GOT3 (cell line): ENCODE results near the gene TBC1D22A.

Source experiments
- DNase-seq: peaks from one replicate; lab custom pipeline; 2025; ENCODE audit warnings: mixed read lengths; lab: John Stamatoyannopoulos, UW

Gene TBC1D22A

DNA sequence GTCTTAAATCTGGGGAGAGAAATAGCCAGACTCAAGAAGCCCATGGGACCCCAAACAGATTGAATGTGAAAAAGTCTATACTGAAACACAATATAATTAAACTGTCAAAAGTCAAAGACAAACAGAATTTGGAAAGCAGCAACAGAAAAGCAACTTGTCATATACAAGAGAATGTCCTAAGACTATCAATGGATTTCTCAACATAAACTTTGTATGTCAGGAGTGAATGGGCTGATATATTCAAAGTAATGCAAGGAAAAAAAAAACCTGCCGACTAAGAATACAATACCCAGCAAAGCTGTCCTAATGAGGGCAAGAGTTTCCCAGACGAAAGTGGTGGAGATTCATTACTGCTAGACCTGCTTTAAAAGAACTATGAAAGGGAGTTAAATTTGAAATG, 73.2 kb downstream of the TBC1D22A start:
- no peak for DNase-seq

DNA sequence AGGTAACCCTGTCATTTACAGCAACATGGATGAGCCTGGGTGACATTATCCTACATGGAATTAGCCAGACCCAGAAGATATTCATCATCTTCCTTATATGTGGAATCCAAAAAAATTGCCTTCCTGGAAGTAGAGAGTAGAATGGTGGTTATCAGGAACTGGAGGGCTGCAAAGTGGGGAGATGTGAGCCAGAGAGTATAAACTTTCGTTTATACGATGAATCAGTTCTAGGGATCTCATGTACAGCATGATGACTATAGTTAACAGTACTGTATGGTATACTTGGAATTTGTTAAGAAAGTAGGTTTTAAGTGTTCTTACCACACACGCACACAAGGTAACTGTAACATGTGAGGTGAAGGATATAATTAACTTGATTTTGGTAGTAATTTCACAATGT, 79.1 kb downstream of the TBC1D22A start:
- no peak for DNase-seq

DNA sequence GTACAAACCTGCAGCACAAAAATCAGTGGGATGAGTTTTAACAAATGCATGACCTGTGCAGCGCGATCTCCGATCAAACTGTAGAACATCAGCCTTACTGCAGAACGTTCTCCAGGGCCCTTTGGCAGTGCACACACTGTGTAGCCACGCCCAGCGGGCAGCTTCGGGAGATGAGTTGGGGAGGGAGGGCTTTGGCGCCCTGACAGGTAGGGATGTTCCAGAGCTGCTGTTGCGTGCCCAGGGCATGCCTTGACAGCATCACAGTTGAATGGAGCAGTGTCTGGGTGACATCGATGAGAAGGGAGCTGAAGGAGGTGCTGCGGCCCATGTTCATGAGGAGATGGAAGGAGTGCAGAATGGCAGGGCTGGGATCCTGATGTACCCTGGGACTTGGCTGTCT, 80.2 kb downstream of the TBC1D22A start:
- DNase-seq = no peak

DNA sequence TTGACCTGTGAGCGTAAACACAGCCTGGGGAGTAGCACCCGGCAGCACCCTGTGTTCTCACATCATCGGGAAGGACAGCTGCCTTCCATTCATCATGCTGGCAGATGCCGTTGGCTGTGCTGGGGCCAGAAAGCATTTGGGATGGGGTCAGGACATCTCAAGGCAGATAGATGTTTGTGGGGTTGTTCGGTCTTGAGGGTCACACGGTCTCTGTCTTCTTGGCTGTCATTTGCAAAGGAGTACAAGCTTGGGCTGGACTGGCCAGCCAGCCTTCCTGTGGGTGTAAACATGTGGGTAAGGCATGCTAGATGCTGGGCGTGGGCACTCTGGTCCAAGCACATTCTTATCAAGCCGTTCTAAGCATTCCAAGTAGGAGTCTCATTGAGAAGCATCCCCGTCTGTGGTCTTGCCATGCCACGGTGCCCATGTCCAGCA, 81.4 kb downstream of the TBC1D22A start:
- DNase-seq = no peak

DNA sequence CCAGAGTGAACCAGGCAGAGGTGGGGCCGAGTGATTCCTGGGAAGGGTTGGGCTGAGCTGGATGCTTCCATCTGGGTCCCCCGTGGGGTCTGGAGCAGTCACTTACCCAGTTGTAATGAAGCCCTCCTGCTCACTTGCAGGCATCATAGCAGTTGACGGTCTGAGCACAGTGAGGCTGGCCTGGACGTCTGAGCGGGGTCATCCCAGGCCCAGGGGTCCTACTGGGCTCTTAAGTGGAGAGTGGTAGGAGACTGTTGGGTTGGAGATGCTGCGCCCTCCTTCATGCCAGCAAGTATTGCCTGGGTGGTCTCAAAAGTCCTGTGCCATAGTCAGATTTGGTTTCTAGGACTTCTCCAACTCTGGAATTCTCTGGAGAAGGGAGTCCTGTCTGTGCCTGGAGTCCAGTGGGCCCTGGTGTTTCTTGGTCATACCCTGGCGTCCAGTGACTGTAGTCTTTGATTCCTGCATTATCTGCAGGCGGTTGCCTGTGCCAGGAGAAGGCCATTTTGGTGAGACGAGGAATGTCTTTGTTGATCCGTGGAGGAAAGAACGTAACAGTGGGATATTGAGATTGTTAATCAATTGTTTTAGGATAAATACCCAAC, 82.3 kb downstream of the TBC1D22A start:
- no peak for DNase-seq

DNA sequence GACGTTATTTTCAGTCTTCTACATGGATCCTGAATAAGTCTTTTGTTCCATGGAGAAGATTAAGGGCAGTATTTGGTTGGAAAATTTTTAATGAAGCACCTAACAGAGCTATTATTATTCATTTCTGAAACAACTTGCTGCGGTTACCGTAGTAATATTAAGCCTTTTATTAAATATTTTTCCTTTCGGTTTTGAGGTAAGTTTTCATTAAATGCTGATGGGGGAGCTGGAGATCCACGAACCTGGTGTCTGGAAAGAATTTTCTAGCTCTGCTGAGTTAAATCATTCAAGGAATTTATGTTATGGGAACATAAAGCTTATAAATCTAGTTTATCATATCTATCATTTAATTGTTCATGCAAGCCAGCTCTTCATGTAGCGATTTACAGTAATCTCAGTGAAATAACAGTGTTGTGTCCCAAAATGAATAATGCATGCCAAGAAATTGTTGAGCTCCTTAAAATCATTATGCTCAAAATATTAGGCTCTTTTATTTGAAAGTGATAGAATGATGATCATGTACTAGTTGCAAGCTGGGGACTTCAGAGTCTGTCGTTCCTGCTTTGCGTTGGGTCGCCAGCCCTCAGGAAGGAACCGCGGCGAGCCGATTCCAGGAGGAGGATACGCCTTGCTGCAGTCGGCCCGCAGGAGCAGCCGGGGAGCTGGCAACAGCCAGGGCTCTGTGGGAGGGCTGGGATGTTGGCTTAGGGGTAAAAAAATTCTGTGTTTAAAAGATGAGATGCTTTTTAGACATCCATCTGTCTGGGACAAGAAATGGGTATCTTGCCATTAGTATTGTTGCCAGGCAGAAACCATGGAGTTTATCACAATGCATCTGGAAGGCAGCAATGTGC, 83.1 kb downstream of the TBC1D22A start:
- no peak for DNase-seq

DNA sequence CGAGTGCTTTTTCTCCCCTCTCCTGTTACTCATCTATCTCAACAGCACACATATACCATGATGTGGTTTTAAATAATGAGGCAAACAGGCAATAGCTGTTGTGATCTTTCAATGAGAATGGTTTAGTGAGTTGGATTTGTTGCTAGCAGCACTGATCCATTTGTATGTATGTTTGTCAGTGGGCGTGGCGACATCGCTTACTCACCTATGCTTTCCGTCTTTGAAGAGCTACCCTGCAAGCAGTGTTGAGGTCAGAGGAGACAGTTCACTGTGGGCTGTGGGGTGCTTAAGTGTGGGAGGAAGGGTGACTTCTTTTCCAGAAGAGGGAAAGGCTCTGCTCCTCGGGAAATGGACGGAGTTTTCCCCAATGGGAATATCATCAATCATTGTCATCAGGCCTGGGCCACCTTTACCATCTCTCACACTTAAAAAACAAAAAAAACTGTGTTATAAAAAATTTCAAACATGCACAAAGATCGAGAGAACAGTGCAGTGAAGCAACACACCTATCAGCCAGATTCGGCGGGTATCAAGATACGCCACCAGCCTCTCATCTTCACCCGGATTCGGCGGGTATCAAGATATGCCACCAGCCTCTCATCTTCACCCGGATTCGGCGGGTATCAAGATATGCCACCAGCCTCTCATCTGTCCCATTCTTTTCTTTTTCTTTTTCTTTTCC, 83.8 kb downstream of the TBC1D22A start:
- DNase-seq = no peak

DNA sequence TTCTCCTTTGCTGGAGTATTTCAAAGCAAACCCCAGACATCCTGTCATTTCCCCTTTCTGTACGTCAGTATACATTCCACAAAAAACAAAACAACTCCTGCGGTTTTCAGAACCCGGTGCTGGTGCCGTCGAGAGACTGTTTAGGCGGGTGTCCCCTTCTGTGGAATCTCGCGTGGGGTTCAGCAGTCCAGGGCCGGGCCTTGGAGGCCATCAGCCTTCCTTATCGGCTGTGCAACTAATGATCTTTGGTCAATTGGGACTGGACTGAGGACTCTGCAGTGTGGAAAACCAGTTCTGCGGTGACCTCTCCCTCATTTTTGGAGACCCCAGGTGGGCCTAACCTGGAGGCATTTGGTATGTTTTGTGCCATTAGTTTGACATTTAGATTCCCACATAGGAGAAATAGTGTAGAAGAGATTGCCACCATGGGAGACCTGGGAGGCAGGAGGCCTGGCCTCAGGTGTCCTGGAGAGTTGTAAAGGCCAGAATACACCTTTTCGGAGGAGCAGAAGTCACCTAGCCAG, 84.4 kb downstream of the TBC1D22A start:
- DNase-seq = no peak

DNA sequence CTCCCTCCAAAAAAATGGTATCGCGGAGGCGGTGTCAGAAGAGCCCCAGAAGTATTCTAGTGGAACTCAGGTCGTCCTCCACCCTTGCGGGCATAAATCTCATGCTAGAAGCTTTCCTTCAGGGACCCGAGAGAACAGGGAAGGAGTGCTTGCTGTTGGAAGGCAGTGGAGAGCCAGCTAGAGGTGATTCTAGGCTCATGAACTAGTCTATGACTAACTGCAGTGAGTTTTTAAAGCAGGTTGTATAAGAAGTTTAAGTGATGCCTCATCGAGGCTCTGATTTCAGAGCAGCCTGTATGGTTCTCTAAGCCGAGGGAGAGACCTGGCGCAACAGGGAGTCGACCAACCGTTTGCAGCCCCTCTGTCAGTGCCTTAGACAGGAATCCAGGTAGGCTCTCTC, 85.7 kb downstream of the TBC1D22A start:
- no peak for DNase-seq

DNA sequence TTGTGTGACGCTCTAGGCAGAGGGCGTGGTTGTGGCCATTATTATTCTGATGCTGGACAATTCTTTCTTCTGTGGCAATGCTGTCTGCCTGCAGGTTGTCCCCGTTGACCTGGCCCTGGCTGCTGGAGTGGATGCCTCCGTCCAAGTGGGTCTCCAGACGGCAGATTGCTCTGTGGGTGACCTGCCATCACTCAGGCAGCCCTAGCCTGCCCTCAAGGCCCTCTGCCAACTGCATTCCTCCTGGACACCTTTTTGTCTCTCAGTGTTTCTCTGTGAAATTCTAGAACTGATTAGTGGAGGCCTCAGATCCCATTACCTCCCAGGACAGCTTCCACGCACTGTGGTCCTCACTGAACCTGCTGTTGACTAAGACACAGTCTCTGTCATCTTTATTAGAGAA, 86.7 kb downstream of the TBC1D22A start:
- DNase-seq = no peak

DNA sequence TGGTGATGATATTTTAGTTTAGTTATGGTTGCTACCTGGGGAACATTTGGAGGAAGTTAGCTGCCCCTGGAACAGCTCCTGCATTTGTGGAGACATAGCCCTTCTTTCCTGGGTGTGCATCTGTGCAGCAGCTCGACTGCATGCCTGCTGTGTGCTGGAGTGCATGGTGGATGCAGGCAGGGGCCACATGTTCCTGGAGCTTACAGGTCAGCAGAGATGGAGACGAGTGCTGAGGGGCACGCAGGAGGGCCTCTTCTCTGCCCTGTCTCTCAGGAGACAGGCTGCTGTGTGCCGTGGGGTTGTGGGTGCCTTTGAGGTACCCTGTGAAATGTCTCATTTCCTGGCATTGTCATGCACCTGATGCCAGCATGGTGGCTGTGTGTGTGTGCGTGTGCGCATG, 87.5 kb downstream of the TBC1D22A start:
- no peak for DNase-seq

DNA sequence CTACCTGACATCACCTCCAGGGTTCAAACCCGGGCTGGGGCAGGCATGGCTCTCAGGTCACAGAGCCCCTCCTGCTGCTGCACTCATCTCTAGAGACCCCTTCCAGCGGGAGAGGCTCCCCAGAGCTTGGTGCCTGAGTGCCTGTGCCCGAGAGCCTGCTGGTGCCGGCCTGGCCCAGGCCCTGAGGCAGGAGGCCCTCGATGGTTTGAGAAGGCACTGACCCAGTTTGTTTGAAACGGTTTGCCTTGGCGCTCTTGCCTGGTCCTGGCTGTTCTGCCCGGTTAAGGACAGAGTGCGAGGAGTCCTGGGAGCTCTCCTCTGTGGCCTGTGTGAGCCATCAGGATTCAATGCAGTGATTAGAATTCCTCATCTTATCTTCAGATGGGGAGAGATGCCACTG, 88.9 kb downstream of the TBC1D22A start:
- DNase-seq = no peak

DNA sequence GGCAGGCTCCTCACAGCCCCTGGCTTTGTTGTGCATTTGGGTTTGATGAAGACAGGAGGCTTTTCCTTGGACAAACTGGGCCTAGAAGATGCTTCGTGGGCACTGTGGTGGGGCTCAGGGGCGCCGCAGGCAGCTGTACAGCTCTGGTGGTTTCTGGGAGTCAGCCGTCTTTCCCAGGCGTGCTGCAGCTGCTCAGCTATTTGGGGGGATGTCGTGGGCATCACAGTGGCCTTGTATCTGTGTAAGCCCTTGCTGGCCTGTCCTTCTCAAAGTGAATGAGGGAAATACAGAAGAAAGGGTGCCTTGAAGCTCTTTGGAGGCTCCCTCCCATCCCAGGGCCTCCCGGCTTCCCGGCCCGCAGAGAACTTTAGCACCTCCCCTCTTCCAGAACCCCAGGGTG, 89.5 kb downstream of the TBC1D22A start:
- no peak for DNase-seq

DNA sequence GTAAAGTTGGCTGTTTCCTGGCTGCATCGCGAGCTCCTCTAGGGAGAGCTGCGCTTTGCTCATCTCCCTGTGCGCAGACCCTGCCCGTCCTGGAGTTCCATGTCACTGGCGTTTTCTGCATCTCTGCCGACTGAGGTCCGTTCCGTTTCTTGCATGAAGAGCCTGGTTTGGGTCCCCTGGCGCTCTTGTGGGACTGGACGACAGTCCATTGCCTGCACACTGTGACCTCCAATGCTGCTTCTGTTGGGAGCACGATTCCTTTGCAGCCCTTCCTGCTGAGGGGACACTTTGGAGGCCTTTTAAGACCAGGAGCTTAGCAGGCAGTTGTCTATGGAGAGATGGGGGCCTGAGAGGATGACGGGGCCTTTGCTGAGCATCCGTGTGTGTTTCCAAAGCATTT, 90.3 kb downstream of the TBC1D22A start:
- DNase-seq = no peak

DNA sequence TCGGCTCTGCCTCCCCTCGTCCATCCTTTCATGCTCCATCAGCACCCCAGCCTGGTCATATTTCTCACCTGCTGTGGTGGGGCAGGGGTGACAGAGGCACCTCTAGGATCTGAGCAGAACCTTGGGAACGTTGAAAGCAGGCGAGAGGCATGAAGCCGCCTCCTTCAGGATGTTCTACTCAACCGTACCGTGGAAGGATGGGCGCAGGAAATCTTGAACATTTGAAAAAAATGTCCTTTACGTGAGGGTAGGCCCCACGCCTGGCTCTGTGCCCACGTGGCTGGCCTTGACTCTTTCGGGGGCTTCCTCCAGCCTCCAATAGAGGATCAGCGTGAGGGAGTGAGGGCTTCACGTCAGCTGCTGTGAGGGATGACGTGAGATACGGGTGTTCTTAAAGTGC, 90.7 kb downstream of the TBC1D22A start:
- no peak for DNase-seq

DNA sequence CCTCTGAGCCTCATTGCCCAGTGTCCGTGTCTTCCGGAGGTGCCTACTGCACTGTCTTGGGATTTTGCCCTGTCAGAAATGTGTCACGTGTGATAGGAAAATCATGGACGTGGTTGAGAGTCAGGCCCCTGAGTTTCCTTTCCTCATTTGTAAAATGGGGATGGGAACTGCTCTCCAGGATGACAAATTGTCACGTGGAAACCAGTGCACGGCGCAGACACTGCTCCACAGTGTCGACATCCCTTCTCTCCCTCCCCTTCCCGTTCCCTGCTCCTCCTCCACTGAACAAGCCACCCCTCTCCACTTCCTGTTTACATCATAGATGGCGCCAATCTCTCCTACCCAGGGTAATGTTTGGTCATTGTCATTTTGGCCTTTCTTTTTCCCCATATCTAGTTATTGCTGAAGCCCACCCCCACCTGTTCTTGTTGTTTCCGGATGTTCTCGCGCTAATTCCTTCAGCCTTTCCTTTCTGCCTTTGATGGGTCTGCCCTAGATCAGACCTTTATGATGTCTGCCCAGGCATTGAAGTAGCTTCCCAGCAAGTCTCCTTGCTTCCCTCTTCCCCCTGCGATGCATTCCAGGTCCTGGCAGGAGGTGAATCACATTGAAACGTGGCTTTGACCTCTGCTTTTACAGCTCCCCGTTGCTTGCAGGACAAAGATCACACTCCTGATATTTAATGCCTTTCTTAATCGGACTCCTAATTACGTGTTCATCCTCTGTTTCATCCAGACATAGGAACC, 91.8 kb downstream of the TBC1D22A start:
- no peak for DNase-seq

DNA sequence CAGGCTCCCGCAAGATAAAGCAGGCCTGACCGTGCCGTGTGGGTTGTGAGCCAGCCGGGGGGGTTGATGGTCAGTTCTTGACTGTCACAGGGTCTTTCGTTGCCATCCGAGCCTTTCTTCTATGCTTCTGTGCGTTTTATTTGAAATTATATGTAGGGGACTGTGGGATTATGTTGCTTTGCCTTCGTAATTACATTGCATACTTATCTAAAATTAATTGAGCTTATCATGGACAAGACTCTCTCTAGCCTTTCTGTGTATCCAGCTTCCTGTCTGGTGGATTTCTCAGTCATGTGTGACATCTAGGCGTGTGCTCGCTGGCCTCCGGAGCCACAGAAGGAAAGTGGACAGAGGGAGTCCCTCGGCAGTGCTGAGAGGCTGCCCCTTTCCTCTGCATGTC, 93.2 kb downstream of the TBC1D22A start:
- no peak for DNase-seq

DNA sequence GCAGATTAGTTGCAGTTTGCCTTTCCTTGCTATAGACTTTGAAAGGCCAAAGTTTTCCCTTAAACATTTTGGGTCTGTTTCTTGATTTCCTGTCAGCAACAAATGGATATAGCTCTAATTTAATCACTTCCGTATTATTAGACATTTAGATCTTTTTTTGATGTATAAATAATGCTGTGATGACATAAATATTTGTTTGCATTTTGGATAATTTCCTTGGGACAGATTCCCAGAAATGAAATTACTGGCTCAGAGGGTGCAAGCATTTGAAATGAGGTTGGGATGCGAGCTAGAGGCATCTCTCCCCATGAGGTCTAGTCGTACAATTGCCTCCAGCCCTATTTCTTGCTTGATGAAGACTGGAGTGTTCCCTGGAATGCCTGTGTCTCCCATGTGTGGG, 94.2 kb downstream of the TBC1D22A start:
- no peak for DNase-seq

DNA sequence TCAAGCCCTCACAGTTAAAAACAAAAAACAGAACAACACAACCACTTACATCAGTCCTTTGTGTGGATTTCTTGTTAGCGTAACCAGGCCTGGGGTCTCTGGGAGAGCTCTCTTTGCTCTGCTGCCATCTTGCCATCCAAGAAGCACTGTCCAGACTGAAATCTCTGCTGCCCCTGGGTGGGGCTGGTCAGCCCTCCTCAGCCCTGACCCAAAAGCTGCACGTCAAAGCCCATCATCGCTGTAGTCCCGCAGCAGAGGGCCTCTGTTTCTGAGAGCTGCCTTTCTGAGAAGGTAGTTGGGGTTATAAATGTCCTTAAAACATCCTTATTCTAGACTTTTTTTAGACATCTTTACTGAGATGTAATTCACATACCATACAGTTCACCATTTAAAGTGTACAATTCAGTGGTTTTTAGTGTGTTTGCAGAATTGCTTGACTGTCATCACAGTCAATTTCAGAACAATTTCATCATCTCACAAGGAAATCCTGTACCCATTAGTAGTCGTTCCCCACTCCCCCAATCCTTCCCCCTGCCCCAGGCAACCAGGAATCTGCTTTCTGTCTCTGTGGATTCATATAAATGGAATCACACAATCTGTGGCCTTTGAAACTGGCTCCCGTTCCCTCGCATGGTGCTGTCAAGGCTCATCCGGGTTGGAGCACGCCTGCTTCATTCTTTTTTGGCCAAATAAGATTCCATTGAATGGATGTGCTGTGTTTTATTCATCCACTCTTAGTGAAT, 94.9 kb downstream of the TBC1D22A start:
- DNase-seq = no peak

DNA sequence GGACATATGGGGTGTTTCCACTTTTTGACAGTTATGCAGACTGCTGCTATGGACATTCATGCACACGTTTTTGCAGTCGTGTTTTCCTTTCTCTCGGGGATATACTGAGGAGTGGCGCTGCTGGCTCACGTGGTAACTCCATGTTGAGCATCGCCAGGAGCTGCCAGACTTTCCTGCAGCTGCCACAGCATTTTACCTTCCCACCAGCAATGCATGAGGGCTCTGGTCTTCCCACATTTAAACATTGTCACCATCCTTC, 95.4 kb downstream of the TBC1D22A start:
- no peak for DNase-seq

DNA sequence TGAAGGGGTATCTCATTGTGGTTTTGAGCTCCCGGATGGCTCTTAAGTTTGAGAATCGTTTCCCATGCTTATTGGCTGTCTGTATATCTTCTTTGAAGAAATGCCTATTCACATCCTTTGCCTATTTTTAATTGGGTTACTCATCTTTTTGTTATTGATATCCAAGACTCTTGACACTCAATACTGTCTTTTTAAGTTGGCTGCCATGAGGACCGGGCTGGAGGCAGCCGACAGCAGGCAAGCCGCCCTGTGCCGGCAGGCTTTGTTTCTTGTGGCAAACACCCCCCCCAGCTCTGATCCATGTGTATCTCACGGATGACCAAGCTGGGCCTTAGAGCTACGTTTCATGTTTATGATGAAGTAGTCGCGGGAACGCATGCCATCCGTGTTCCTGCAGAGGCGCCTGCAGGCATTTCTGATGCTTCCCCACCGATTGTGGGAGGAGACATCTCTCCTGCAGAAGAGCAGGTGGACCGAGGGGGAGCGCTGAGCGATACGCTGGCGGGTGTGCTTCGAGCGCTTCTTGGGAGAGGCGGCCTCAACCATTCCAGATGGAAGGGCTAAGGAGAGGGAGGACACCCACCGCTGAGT, 95.8 kb downstream of the TBC1D22A start:
- DNase-seq = no peak
